ENCODE measurements around the gene RADIL.
A peak's percentile ranks its signal among the peaks of the same experiment; 100 is the strongest.

RADIL gene

GRCh38 chr7:4784799-4785198, 98.7 kb downstream of the RADIL start:
- Mint-ChIP-seq H3K27me3 (ENCODE audit: low read depth) (no peaks in the 10 kb centered on the region), H3K9me3 (no peaks in the 10 kb centered on the region), H3K4me3 (no peak overlapping the region), H3K27ac (no peak overlapping the region), H3K4me1 (ENCODE audit: low read depth) (no peaks in the 10 kb centered on the region), H3K36me3 (ENCODE audit: low read depth) (peaks cover 17% of the 10 kb centered on the region)

- H3K27ac Mint-ChIP-seq, result no peak overlapping the region
- H3K4me3 Mint-ChIP-seq, result no peak overlapping the region
- no peaks in the 10 kb centered on the region for H3K27me3 Mint-ChIP-seq (ENCODE audit: low read depth)
- H3K9me3 Mint-ChIP-seq, result no peaks in the 10 kb centered on the region
- no peaks in the 10 kb centered on the region for H3K4me1 Mint-ChIP-seq (ENCODE audit: low read depth)
- H3K36me3 Mint-ChIP-seq (ENCODE audit: low read depth), result peaks cover 18% of the 10 kb centered on the region
These were observed 99.7 kb downstream of the RADIL start for GRCh38 chr7:4783762-4784351.

GRCh38 chr7:4783292-4783652, 100.2 kb downstream of the RADIL start:
- Mint-ChIP-seq H3K27me3 (ENCODE audit: low read depth) (no peaks in the 10 kb centered on the region), H3K4me3 (no peak overlapping the region), H3K4me1 (ENCODE audit: low read depth) (peaks cover 2% of the 10 kb centered on the region), H3K9me3 (no peaks in the 10 kb centered on the region), H3K36me3 (ENCODE audit: low read depth) (peaks cover 20% of the 10 kb centered on the region), H3K27ac (no peak overlapping the region)

- Mint-ChIP-seq H3K36me3 (ENCODE audit: low read depth) (peaks cover 23% of the 10 kb centered on the region), H3K4me3 (no peak overlapping the region), H3K27me3 (ENCODE audit: low read depth) (no peaks in the 10 kb centered on the region), H3K9me3 (no peaks in the 10 kb centered on the region), H3K4me1 (ENCODE audit: low read depth) (peaks cover 8% of the 10 kb centered on the region), H3K27ac (no peak overlapping the region)
These were observed 100.9 kb downstream of the RADIL start for GRCh38 chr7:4782333-4783291.

- Mint-ChIP-seq H3K4me1 (ENCODE audit: low read depth) (peaks cover 14% of the 10 kb centered on the region), H3K9me3 (no peaks in the 10 kb centered on the region), H3K4me3 (no peak overlapping the region), H3K36me3 (ENCODE audit: low read depth) (peaks cover 28% of the 10 kb centered on the region), H3K27me3 (ENCODE audit: low read depth) (no peaks in the 10 kb centered on the region), H3K27ac (no peak overlapping the region)
These were observed 102.0 kb downstream of the RADIL start for GRCh38 chr7:4781366-4782069.

GRCh38 chr7:4779118-4779517, 104.4 kb downstream of the RADIL start:
- H3K4me1 Mint-ChIP-seq (ENCODE audit: low read depth), result peaks cover 28% of the 10 kb centered on the region
- no peaks in the 10 kb centered on the region for H3K27me3 Mint-ChIP-seq (ENCODE audit: low read depth)
- no peaks in the 10 kb centered on the region for H3K9me3 Mint-ChIP-seq
- no peak overlapping the region for H3K4me3 Mint-ChIP-seq
- no peak overlapping the region for H3K27ac Mint-ChIP-seq
- peaks cover 27% of the 10 kb centered on the region for H3K36me3 Mint-ChIP-seq (ENCODE audit: low read depth)

- H3K4me1 Mint-ChIP-seq (ENCODE audit: low read depth), result peaks cover 29% of the 10 kb centered on the region
- H3K27ac Mint-ChIP-seq, result peak overlapping the region; percentile 99
- no peaks in the 10 kb centered on the region for H3K27me3 Mint-ChIP-seq (ENCODE audit: low read depth)
- peak overlapping the region; percentile 93 for H3K4me3 Mint-ChIP-seq
- no peaks in the 10 kb centered on the region for H3K9me3 Mint-ChIP-seq
- peaks cover 17% of the 10 kb centered on the region for H3K36me3 Mint-ChIP-seq (ENCODE audit: low read depth)
These were observed 107.5 kb downstream of the RADIL start for GRCh38 chr7:4775848-4776623.

GRCh38 chr7:4775250-4775847, 108.2 kb downstream of the RADIL start, which contains the start of gene AP5Z1:
AP5Z1 (plus strand) TSS chr7:4775623; CDS start chr7:4775716, 93 bp downstream.
- no peaks in the 10 kb centered on the region for H3K27me3 Mint-ChIP-seq (ENCODE audit: low read depth)
- H3K4me3 Mint-ChIP-seq, result peak within 1 kb of the TSS; percentile 93
- H3K36me3 Mint-ChIP-seq (ENCODE audit: low read depth), result peaks cover 17% of the 10 kb centered on the region
- peak within 1 kb of the TSS; percentile 99 for H3K27ac Mint-ChIP-seq
- peaks cover 29% of the 10 kb centered on the region for H3K4me1 Mint-ChIP-seq (ENCODE audit: low read depth)
- no peaks in the 10 kb centered on the region for H3K9me3 Mint-ChIP-seq

GRCh38 chr7:4774658-4775249, 108.8 kb downstream of the RADIL start:
- no peaks in the 10 kb centered on the region for H3K27me3 Mint-ChIP-seq (ENCODE audit: low read depth)
- H3K36me3 Mint-ChIP-seq (ENCODE audit: low read depth), result peaks cover 17% of the 10 kb centered on the region
- peaks cover 29% of the 10 kb centered on the region for H3K4me1 Mint-ChIP-seq (ENCODE audit: low read depth)
- H3K27ac Mint-ChIP-seq, result peak overlapping the region; percentile 99
- peak overlapping the region; percentile 93 for H3K4me3 Mint-ChIP-seq
- no peaks in the 10 kb centered on the region for H3K9me3 Mint-ChIP-seq

GRCh38 chr7:4774007-4774406, 109.5 kb downstream of the RADIL start:
- peak overlapping the region; percentile 93 for H3K4me3 Mint-ChIP-seq
- peak overlapping the region; percentile 99 for H3K27ac Mint-ChIP-seq
- peaks cover 16% of the 10 kb centered on the region for H3K36me3 Mint-ChIP-seq (ENCODE audit: low read depth)
- H3K9me3 Mint-ChIP-seq, result no peaks in the 10 kb centered on the region
- peaks cover 29% of the 10 kb centered on the region for H3K4me1 Mint-ChIP-seq (ENCODE audit: low read depth)
- no peaks in the 10 kb centered on the region for H3K27me3 Mint-ChIP-seq (ENCODE audit: low read depth)

- peaks cover 21% of the 10 kb centered on the region for H3K4me1 Mint-ChIP-seq (ENCODE audit: low read depth)
These were observed 111.2 kb downstream of the RADIL start for GRCh38 chr7:4772306-4772705.

GRCh38 chr7:4771737-4772136, 111.8 kb downstream of the RADIL start:
- no peak overlapping the region for H3K4me3 Mint-ChIP-seq
- H3K4me1 Mint-ChIP-seq (ENCODE audit: low read depth), result peaks cover 17% of the 10 kb centered on the region
- H3K36me3 Mint-ChIP-seq (ENCODE audit: low read depth), result peaks cover 5% of the 10 kb centered on the region
- no peaks in the 10 kb centered on the region for H3K27me3 Mint-ChIP-seq (ENCODE audit: low read depth)
- no peak overlapping the region for H3K27ac Mint-ChIP-seq
- H3K9me3 Mint-ChIP-seq, result no peaks in the 10 kb centered on the region

More at GRCh38 chr7:4772306-4772705, 111.2 kb downstream of the RADIL start:
- Mint-ChIP-seq H3K27ac (no peak overlapping the region), H3K4me3 (no peak overlapping the region), H3K9me3 (no peaks in the 10 kb centered on the region), H3K27me3 (ENCODE audit: low read depth) (no peaks in the 10 kb centered on the region), H3K36me3 (ENCODE audit: low read depth) (peaks cover 9% of the 10 kb centered on the region)

- Mint-ChIP-seq H3K36me3 (ENCODE audit: low read depth) (peaks cover 4% of the 10 kb centered on the region), H3K27me3 (ENCODE audit: low read depth) (no peaks in the 10 kb centered on the region), H3K27ac (peak overlapping the region; percentile 49), H3K4me1 (ENCODE audit: low read depth) (peaks cover 13% of the 10 kb centered on the region), H3K4me3 (no peak overlapping the region), H3K9me3 (no peaks in the 10 kb centered on the region)
These were observed 112.6 kb downstream of the RADIL start for GRCh38 chr7:4770886-4771285.

All from T-helper 1 cell treated with Interleukin-12 subunit alpha and Interleukin-12 subunit beta and Interleukin-4 antibody, amounts not matched to agents 30 μg/mL and 1 μg/mL, for 36 hours (primary cell).